Endothelial cell of umbilical vein (primary cell): ENCODE measurements around the gene MPHOSPH8. TPM values are rescaled to one million over a fixed set of nuclear protein-coding genes. Genes with fewer than 3 reads are reported as not detected.

Source experiments
- BruUV-seq: library from RNA; stranded (reverse); fragments of 400-500 nt; replicated peaks from 2 replicates; lab custom pipeline; 2021; lab: Mats Ljungman, UMichigan
- CTCF ChIA-PET: fragments of 300-600, 350-600 bp; sonication (Branson Sonifier 250); formaldehyde crosslinking; loops from one replicate; lab custom pipeline; 2021; ENCODE audit warnings: antibody characterized with exemption, inconsistent platforms; lab: Charles Lee
- POLR2A ChIA-PET: fragments of 300-600, 350-600 bp; sonication (Branson Sonifier 250); formaldehyde crosslinking; loops from one replicate; lab custom pipeline; 2021; ENCODE audit warnings: antibody characterized with exemption, inconsistent platforms; lab: Charles Lee
- DNase-seq: peaks from one replicate; pipeline ENCODE4 v3.0.0-alpha.2; 2011; ENCODE audit warnings: low read depth, low spot score
- FAIRE-seq: peaks from 2 replicates; lab custom pipeline; 2011; peaks lifted over from hg19 to GRCh38; lab: Jason Lieb, UNC
- H2AFZ ChIP-seq: 2 replicates; pipeline ENCODE4 v1.6.0; 2012; ENCODE audit warnings: low read depth, low read length, control low read depth, inconsistent platforms
- H3K27ac ChIP-seq: 2 replicates; pipeline ENCODE4 v1.5.1; 2011; ENCODE audit warnings: low read depth, mild to moderate bottlenecking, control low read depth, low read length, moderate library complexity; ENCODE audit not compliant: insufficient read depth
- H3K27me3 ChIP-seq, 2 experiments: 2 replicates each; pipeline versions ENCODE4 v1.6.0 to v1.6.1; 2011; ENCODE audit warnings: low read length in 2 of 2, mixed read lengths in 1 of 2; ENCODE audit not compliant: control insufficient read depth in 2 of 2, insufficient read depth in 2 of 2
- H3K36me3 ChIP-seq, 2 experiments: 2 replicates in 1 of 2; 3 replicates in 1 of 2; pipeline ENCODE4 v1.5.1; 2011; ENCODE audit warnings: low read length in 2 of 2, mild to moderate bottlenecking in 1 of 2, moderate library complexity in 1 of 2; ENCODE audit not compliant: control insufficient read depth in 2 of 2, insufficient read depth in 2 of 2; ENCODE audit errors: extremely low read depth in 1 of 2
- H3K4me1 ChIP-seq: 3 replicates; pipeline ENCODE4 v1.5.1; 2011; ENCODE audit warnings: mild to moderate bottlenecking, low read length; ENCODE audit not compliant: control insufficient read depth, insufficient read depth; ENCODE audit errors: extremely low read depth
- H3K4me2 ChIP-seq: 2 replicates; pipeline ENCODE4 v1.6.1; 2011; ENCODE audit warnings: low read length, control low read depth, mixed read lengths; ENCODE audit not compliant: insufficient read depth
- H3K4me3 ChIP-seq, 3 experiments: fragments of 200-600 bp in 1 of 3; sonication (generic), shearing (Covaris generic) in 1 of 3; replicated peaks in 1 of 3; 2 replicates each; pipeline ENCODE4 v1.5.1; 2011 to 2016; ENCODE audit warnings: control low read depth in 3 of 3, low read length in 3 of 3, mild to moderate bottlenecking in 2 of 3, inconsistent platforms in 1 of 3, low read depth in 1 of 3, moderate library complexity in 1 of 3; ENCODE audit not compliant: insufficient read depth in 1 of 3
- H3K79me2 ChIP-seq: 2 replicates; pipeline ENCODE4 v1.6.0; 2012; ENCODE audit warnings: low read length, inconsistent platforms; ENCODE audit not compliant: control insufficient read depth, insufficient read depth
- H3K9ac ChIP-seq: replicated peaks from 2 replicates; pipeline ENCODE3; 2011; ENCODE audit warnings: low read length, control low read depth; ENCODE audit not compliant: insufficient read depth; ENCODE audit errors: extremely low read depth
- H3K9me1 ChIP-seq: replicated peaks from 3 replicates; pipeline ENCODE4 v1.6.0; 2011; ENCODE audit warnings: mild to moderate bottlenecking, low read length; ENCODE audit not compliant: control insufficient read depth, insufficient read depth; ENCODE audit errors: extremely low read depth
- H3K9me3 ChIP-seq: replicated peaks from 2 replicates; pipeline ENCODE4 v1.5.1; 2012; ENCODE audit warnings: low read length, inconsistent platforms; ENCODE audit not compliant: control insufficient read depth, insufficient read depth
- H4K20me1 ChIP-seq: replicated peaks from 2 replicates; pipeline ENCODE3; 2011; ENCODE audit warnings: mild to moderate bottlenecking, low read length; ENCODE audit not compliant: control insufficient read depth, insufficient read depth; ENCODE audit errors: extremely low read depth
- CTCF ChIP-seq, 2 donors: IDR thresholded peaks; 1 replicate in 1 of 2; 2 replicates in 1 of 2; pipeline ENCODE4 v1.5.1; 2011; ENCODE audit warnings: low read length in 2 of 2, mild to moderate bottlenecking in 2 of 2, moderate library complexity in 2 of 2, control low read depth in 1 of 2, inconsistent platforms in 1 of 2, low read depth in 1 of 2; ENCODE audit not compliant: insufficient read depth in 1 of 2; ENCODE audit errors: extremely low read depth in 1 of 2
- EZH2 ChIP-seq: IDR thresholded peaks from 2 replicates; pipeline ENCODE4 v1.6.1; 2012; ENCODE audit warnings: borderline replicate concordance, low read depth, mild to moderate bottlenecking, moderate library complexity, low read length, inconsistent platforms; ENCODE audit not compliant: severe bottlenecking
- FOS ChIP-seq: IDR thresholded peaks from 2 replicates; pipeline ENCODE4 v1.6.1; 2011; ENCODE audit warnings: mild to moderate bottlenecking, low read length, moderate library complexity, borderline replicate concordance; ENCODE audit not compliant: insufficient read depth
- GATA2 ChIP-seq: IDR thresholded peaks from 2 replicates; pipeline ENCODE4 v1.7.0; 2011; ENCODE audit warnings: low read depth, mild to moderate bottlenecking, moderate library complexity, mixed read lengths, low read length; ENCODE audit not compliant: insufficient read length, insufficient read depth
- JUN ChIP-seq: IDR thresholded peaks from 2 replicates; pipeline ENCODE4 v1.6.1; 2011; ENCODE audit warnings: borderline replicate concordance, low read depth; ENCODE audit not compliant: insufficient read length, insufficient read depth
- MAX ChIP-seq: IDR thresholded peaks from 2 replicates; pipeline ENCODE4 v1.6.1; 2011; ENCODE audit not compliant: insufficient read depth, insufficient read length
- MYC ChIP-seq: IDR thresholded peaks from one replicate; pipeline ENCODE4 v1.6.1; 2011; ENCODE audit warnings: mild to moderate bottlenecking, low read depth, low read length
- POLR2A ChIP-seq: IDR thresholded peaks from 2 replicates; pipeline ENCODE4 v1.6.1; 2012; ENCODE audit warnings: low read depth, mild to moderate bottlenecking, control low read depth, low read length
- POLR2AphosphoS5 ChIP-seq: IDR thresholded peaks from 2 replicates; pipeline ENCODE4 v1.6.1; 2012; ENCODE audit warnings: low read depth, mild to moderate bottlenecking, control low read depth, low read length, moderate library complexity; ENCODE audit not compliant: insufficient read depth
- dilution Hi-C: fragments of 300-500 bp; cut with MboI; formaldehyde crosslinking; loops from one replicate; pipeline ENCODE4 v1.15.0; 2019; ENCODE audit warnings: low sequenced_read_pairs; ENCODE audit not compliant: extremely low pct_ligation_motif_present
- intact Hi-C: fragments of 100-400 bp; cut with micrococcal nuclease; formaldehyde crosslinking; loops from one replicate; pipeline ENCODE4 v1.10.0; 2022
- polyA plus RNA-seq, 4 experiments: library from polyadenylated mRNA; depleted of rRNA in 3 of 4; stranded (reverse) in 3 of 4; unstranded in 1 of 4; fragments of >200 nt; gene quantifications; 2 replicates each; pipeline versions ENCODE4 v1.2.1 to v1.2.3, GENCODE V29; 2011 to 2012; ENCODE audit warnings: missing spikeins in 1 of 4
- total RNA-seq: library from RNA; stranded (reverse); gene quantifications from 2 replicates; pipeline ENCODE4 v1.2.3, GENCODE V29; 2021

The MPHOSPH8 gene
- total and polyA plus RNA-seq, 2 donors (not counting 3 experiments of a cell fraction or from before 2014, with no cell fraction given): 16.2 to 31.5 TPM

GRCh38 chr13:19604306-19604705 lies 29.2 kb upstream of the MPHOSPH8 start:
- FAIRE-seq (no peak), DNase-seq (no peak)
- no peak overlapping the region for H3K4me2 ChIP-seq
- H3K27me3 ChIP-seq: no peaks in the 10 kb centered on the region
- intact Hi-C loops (no loop called here), dilution Hi-C loops (no loop called here)
- H3K27ac ChIP-seq: no peak overlapping the region
- no peak overlapping the region for H3K9ac ChIP-seq
- no peaks in the 10 kb centered on the region for H3K9me3 ChIP-seq
- no peaks in the 10 kb centered on the region for H4K20me1 ChIP-seq
- H3K79me2 ChIP-seq: peaks cover 5% of the 10 kb centered on the region
- ChIA-PET POLR2A (no interaction called here), CTCF (no interaction called here)
- no peak overlapping the region for H3K4me3 ChIP-seq
- no peak overlapping the region for H2AFZ ChIP-seq
- BruUV-seq: no TSS peak
- H3K36me3 ChIP-seq: no peaks in the 10 kb centered on the region
- H3K4me1 ChIP-seq: peaks cover 10% of the 10 kb centered on the region
- TF ChIP-seq POLR2A (no peak), GATA2 (no peak), MAX (no peak), EZH2 (no peak), CTCF (IDR thresholded peaks at IDR 0.05; ENCODE audit: extremely low read depth in 1 of 2, insufficient read depth in 1 of 2, low read depth in 1 of 2, low read length in 2 of 2) (no peak), MYC (no peak), FOS (no peak), JUN (no peak), POLR2AphosphoS5 (no peak)
- no peaks in the 10 kb centered on the region for H3K9me1 ChIP-seq
